NCI-H1436 (cell line): ENCODE results near the gene DMRTB1.

ENCODE experiments used
- DNase-seq: peaks from one replicate; lab custom pipeline; 2025; lab: John Stamatoyannopoulos, UW

Gene DMRTB1

DNA sequence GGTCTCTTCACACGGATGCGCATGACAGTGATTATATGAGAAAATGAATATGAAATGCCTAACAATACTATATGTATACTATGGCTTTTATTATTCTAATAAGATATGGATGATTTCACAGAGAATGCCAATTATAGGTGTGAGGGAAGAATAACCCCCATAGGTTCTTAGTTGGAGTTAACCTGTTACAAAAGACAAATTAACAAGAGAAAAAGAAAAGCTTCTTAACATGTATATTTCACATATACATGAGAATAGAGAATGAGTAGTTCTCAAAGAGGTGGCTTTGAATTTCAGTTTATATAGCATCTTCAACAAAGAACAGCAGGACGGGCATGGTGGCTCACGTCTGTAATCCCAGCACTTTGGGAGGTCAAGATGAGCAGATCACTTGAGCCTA, 24.0 kb upstream of the DMRTB1 start:
- DNase-seq, result no peak

DNA sequence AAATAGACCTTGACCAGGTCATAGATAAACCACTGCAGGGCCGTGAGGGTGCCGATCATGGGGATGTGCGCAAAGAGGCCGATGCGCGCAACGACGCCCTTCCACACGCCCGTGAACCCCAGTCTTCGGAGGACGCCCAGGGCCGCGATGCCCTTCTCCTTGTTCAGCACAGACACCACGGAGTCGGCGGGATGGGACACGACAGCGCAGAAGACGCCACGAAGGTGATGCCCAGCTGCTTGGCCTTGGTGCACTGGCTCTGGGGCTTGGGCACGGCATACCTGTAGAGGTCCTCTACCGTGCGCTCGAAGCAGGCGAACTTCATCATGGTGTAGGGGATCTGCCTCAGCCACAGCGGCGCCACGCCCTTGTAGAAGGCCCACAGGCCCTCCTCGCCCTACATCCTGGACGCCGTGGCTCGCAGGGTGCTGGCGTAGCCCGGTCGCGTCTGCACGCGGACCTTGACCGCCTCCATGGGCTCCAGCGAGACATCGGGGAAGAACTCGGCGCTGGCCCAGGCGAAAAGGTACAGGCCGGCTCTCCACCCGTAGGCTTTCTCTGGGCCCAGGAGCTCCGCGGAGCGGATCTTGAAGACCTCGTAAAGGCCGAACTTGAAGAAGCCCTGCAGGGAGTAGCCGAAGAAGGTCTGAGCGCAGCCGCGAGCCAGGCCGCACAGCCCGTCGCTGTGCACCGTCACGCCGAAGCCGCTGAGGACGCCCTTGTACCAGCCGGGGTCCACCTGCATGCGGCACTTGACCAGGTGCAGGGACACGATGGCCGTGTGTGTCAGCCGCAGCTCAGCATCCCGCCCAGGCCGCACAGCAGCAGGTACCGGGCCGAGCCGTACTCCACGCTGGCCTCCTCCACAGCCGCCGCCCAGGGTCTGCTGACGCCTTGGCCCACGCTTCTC, 20.5 kb upstream of the DMRTB1 start:
- no peak for DNase-seq

- no peak for DNase-seq
Observed at GRCh38 chr1:53439337-53440207, 19.6 kb upstream of the DMRTB1 start.

GRCh38 chr1:53440633-53441032, 18.6 kb upstream of the DMRTB1 start:
- DNase-seq, result no peak

GRCh38 chr1:53442299-53442698, 16.9 kb upstream of the DMRTB1 start:
- DNase-seq, result no peak

DNA sequence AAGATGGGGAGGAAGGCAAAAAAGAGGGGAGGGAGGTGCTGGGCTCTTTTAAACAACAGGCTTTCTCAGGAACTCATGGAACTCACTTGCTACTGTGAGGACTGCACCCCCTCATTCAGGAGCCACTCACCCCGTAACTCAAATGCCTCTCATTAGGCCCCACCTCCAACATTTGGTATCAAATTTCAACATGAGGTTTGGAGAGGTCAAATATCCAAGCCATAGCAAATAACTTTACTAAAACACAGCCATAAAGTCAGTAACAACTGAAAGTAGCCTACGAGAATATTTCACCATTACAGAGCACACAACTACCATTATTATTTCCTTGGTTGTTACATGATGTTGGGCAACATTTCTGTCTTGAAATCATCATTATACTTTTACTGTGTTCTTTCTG, 13.1 kb upstream of the DMRTB1 start:
- no peak for DNase-seq

DNA sequence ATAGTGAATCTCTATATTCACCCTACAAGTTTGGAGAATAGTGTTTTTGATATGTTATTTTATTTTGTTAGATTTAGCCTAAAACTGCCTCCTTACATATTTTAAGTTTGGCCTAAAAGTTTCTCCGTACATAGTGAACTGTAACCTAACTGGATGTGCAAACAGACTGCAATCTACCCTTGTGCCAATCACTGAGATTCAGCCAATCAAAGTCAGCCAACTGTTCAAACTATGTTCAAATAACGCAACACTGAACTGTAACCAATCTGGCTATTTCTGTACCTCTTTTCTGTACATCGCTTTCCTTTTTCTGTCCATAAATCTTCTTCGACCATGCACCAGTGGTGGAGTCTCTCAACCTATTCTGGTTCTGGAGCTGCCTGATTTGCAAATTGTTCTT, 11.8 kb upstream of the DMRTB1 start:
- DNase-seq, result no peak

GRCh38 chr1:53448241-53448841, 10.9 kb upstream of the DMRTB1 start:
- no peak for DNase-seq

DNA sequence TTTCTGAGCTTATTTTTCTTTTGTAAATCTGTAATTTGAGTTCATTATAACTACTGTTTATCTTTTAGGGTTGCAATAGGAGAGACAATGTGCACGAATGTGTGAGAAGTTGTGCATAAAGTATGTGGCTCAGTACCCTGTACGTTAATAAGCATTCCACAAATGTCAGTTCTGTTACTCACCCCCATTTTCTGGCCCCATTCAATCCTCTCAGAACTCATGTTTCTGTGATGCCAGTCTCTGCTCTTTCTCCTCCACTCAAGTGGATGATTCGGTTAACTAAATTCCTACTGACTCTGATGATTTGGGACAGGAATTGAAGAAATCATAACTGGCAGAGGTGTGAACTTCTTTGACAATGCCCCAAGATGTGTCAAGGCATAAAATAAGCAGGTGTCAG, 10.2 kb upstream of the DMRTB1 start:
- DNase-seq, result no peak

DNA sequence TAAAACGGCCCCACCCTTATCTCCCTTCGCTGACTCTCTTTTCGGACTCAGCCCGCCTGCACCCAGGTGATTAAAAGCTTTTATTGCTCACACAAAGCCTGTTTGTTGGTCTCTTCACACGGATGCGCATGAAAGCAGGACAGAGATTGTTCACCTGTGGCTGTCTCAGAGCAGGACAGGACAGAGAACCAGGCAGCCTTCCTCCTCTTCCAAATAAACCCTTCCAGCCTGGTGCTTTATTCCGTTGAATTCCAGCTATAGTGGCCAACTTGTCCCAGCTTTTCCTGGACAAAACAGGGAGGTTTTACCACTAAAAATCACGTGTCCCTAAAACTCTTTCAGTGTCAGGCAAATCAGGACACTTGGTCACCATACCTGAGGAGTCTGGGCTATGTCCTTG, 9.5 kb upstream of the DMRTB1 start:
- no peak for DNase-seq

DNA sequence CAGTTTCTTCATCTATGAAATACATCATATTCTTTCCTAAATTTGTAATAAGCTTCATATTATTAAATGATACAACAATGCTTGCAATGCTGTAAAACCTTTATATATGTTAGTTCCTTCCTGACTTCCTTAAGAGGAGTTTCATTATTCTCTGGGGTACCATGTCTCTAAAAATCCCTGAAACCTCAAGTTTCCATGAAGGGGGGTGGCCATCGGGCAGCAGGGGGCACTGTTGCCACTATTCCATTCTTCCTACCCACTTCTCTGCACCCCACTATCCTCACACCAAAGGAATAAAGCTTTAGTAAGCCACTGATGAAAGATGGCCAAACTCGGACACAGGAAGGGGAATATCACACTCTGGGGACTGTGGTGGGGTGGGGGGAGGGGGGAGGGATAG, 9.0 kb upstream of the DMRTB1 start:
- DNase-seq, result no peak

- no peak for DNase-seq
Observed at GRCh38 chr1:53454019-53454418, 5.2 kb upstream of the DMRTB1 start.

- no peak for DNase-seq
Observed at GRCh38 chr1:53455364-53455991, 3.7 kb upstream of the DMRTB1 start.

GRCh38 chr1:53458634-53459033, 565 bp upstream of the DMRTB1 start:
- no peak for DNase-seq

DNA sequence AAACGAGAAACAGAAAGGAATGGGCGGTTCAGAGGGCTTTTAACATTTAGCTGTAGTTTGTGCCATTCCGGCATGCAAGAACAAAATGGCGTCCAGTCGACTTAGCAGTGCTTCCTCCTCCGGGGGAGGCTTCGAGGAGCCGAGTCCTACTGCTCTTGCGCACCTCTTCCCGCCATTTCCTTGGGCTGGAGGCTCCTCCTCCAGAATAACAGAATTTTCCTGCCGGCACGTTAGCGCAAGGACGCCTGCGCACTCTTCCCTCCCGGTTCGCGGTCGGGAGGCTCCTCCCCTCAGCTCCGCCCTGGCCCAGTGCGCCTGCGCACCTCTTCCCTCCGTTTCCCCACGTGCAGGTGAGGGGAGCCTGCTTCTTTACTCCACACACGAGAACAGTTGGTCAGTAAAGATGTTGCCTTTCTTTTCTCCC, 1.0 kb downstream of the DMRTB1 start:
- DNase-seq, result no peak

DNA sequence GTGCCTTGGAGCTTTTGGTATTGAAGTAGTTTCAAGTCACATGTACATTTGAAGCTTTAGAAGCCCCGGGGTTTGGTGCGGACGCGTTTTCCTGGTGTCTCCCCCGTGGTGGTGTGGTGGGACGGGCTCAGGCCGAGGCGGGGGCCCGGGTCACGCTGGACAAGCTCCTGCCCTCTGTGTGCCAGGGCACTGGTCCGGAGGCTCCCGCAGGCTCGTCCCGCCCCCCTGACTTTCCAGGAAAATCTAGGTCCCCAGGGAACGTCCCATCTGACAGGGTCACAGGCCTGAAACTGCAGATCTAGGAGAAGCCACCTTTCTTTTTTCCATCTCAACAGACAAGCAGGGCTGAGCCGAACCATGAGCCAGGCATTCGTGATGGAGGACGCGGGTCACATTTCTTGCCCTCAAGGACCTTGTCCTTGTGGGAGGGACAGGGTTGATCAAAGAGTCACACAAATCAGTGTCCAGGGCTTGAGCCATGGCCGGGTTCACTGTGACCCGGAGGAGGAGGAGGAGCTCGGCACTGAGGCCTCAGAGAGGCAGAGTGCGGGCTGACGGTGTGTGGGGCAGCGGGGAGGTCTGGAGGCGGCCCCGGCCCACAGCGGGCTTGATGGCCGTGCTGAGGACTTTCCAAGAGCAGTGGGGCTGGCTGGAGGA, 1.6 kb downstream of the DMRTB1 start:
- DNase-seq, result no peak

GRCh38 chr1:53461323-53462044, 2.3 kb downstream of the DMRTB1 start:
- no peak for DNase-seq

- DNase-seq, result no peak
Observed at GRCh38 chr1:53462193-53462592, 3.0 kb downstream of the DMRTB1 start.

DNA sequence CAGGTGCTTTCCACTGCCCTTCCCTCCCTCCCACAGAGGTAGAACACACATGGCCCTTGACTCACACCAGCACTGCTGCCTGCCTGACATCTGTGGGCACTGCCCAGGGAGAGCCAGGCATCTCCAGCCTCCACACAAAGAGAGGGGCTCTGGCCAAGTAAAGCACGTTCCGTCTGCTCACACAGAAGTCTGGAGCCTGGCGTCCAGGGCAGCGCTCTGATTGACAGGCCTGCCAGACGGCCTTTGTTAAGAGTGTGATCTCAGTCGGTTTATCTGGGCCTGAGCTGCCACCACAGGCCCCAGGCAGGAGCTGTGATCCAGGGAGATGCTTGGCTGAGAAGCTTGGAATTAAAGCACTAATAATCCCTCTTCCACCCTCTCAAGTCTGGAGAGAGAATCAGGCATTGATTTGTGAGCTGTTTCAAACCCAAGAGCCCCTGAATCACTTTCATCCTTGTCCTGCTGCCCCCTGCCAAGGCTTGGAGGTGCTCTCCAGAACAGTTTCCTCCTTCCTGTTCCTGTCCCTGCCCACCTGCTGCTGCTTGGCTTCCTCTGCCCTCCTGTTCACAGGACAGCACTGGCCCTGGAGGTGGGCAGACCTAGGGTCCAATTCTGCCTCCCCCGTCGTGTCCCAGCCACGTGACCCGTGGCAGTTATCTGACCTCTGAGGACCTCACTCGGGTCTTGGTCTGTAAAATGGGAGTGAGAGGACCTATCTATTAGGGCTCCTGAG, 3.7 kb downstream of the DMRTB1 start:
- DNase-seq, result no peak
